ENCODE data around the gene P4HA1.

The P4HA1 gene

GRCh38 chr10:73106301-73106700 is 9.6 kb upstream of the P4HA1 start:
- TF ChIP-seq RARB (CRISPR knock-in tag; IDR thresholded peaks at IDR 0.05) (no peak), OSR1 (CRISPR knock-in tag; IDR thresholded peaks at IDR 0.05) (no peak), ZFP30 (CRISPR knock-in tag; IDR thresholded peaks at IDR 0.05) (no peak), ISL1 (CRISPR knock-in tag; IDR thresholded peaks at IDR 0.05) (no peak), PPARA (CRISPR knock-in tag; IDR thresholded peaks at IDR 0.05; ENCODE audit: borderline replicate concordance) (no peak), PATZ1 (CRISPR knock-in tag; IDR thresholded peaks at IDR 0.05; ENCODE audit: borderline replicate concordance) (no peak), TCF4 (CRISPR knock-in tag; IDR thresholded peaks at IDR 0.05; ENCODE audit: borderline replicate concordance) (no peak), SNAI2 (CRISPR knock-in tag; IDR thresholded peaks at IDR 0.05) (no peak), ZFP3 (CRISPR knock-in tag; IDR thresholded peaks at IDR 0.05) (no peak), CSDC2 (CRISPR knock-in tag; IDR thresholded peaks at IDR 0.05) (no peak), TOX (CRISPR knock-in tag; IDR thresholded peaks at IDR 0.05; ENCODE audit: borderline replicate concordance) (no peak), POU6F1 (CRISPR knock-in tag; IDR thresholded peaks at IDR 0.05; ENCODE audit: borderline replicate concordance, low read depth) (no peak), CREB5 (CRISPR knock-in tag; IDR thresholded peaks at IDR 0.05; ENCODE audit: low read depth) (no peak), ZC3H10 (CRISPR knock-in tag; IDR thresholded peaks at IDR 0.05) (no peak), ARNTL (CRISPR knock-in tag; IDR thresholded peaks at IDR 0.05; ENCODE audit: borderline replicate concordance, low read depth) (no peak), CSRNP3 (CRISPR knock-in tag; IDR thresholded peaks at IDR 0.05) (no peak), ESRRG (CRISPR knock-in tag; IDR thresholded peaks at IDR 0.05) (no peak)
- ATAC-seq: no peak

- ATAC-seq: no peak
- no peak for TF ChIP-seq RARB (CRISPR knock-in tag; IDR thresholded peaks at IDR 0.05)
- TF ChIP-seq ZNF8 (CRISPR knock-in tag; IDR thresholded peaks at IDR 0.05): no peak
These were observed 2.5 kb upstream of the P4HA1 start for GRCh38 chr10:73099141-73099540.

GRCh38 chr10:73097305-73097670 is 622 bp upstream of the P4HA1 start:
- TF ChIP-seq ZFP3 (CRISPR knock-in tag; IDR thresholded peaks at IDR 0.05) (no peak), ZNF70 (CRISPR knock-in tag; IDR thresholded peaks at IDR 0.05) (no peak), BACH2 (CRISPR knock-in tag; IDR thresholded peaks at IDR 0.05; ENCODE audit: borderline replicate concordance) (no peak), CSRNP3 (CRISPR knock-in tag; IDR thresholded peaks at IDR 0.05) (no peak), TOX (CRISPR knock-in tag; IDR thresholded peaks at IDR 0.05; ENCODE audit: borderline replicate concordance) (no peak), ARNTL (CRISPR knock-in tag; IDR thresholded peaks at IDR 0.05; ENCODE audit: borderline replicate concordance, low read depth) (no peak), ZNF8 (CRISPR knock-in tag; IDR thresholded peaks at IDR 0.05) (no peak), ISL1 (CRISPR knock-in tag; IDR thresholded peaks at IDR 0.05) (no peak), ZC3H10 (CRISPR knock-in tag; IDR thresholded peaks at IDR 0.05) (no peak), CSDC2 (CRISPR knock-in tag; IDR thresholded peaks at IDR 0.05) (no peak), ESRRG (CRISPR knock-in tag; IDR thresholded peaks at IDR 0.05) (no peak), SNAI2 (CRISPR knock-in tag; IDR thresholded peaks at IDR 0.05) (no peak), OSR1 (CRISPR knock-in tag; IDR thresholded peaks at IDR 0.05) (no peak), TSHZ2 (CRISPR knock-in tag; IDR thresholded peaks at IDR 0.05) (no peak), PATZ1 (CRISPR knock-in tag; IDR thresholded peaks at IDR 0.05; ENCODE audit: borderline replicate concordance) (no peak), PPARA (CRISPR knock-in tag; IDR thresholded peaks at IDR 0.05; ENCODE audit: borderline replicate concordance) (no peak), RARB (CRISPR knock-in tag; IDR thresholded peaks at IDR 0.05) (no peak)
- ATAC-seq: no peak

Data from SK-N-SH treated with all-trans-retinoic acid at 6 μM for 48 hours (cell line).